Measurements from ENCODE around the gene SYT9. TPM values are rescaled to one million over a fixed set of nuclear protein-coding genes. Genes with fewer than 3 reads are reported as not detected.

SYT9 gene, protein sequence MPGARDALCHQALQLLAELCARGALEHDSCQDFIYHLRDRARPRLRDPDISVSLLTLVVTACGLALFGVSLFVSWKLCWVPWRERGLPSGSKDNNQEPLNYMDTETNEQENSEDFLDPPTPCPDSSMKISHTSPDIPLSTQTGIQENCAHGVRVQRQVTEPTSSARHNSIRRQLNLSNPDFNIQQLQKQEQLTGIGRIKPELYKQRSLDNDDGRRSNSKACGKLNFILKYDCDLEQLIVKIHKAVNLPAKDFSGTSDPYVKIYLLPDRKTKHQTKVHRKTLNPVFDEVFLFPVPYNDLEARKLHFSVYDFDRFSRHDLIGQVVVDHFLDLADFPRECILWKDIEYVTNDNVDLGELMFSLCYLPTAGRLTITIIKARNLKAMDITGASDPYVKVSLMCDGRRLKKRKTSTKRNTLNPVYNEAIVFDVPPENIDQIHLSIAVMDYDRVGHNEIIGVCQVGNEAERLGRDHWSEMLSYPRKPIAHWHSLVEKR
- total RNA-seq = 0.22 and 0.27 TPM in 2 replicates

DNA sequence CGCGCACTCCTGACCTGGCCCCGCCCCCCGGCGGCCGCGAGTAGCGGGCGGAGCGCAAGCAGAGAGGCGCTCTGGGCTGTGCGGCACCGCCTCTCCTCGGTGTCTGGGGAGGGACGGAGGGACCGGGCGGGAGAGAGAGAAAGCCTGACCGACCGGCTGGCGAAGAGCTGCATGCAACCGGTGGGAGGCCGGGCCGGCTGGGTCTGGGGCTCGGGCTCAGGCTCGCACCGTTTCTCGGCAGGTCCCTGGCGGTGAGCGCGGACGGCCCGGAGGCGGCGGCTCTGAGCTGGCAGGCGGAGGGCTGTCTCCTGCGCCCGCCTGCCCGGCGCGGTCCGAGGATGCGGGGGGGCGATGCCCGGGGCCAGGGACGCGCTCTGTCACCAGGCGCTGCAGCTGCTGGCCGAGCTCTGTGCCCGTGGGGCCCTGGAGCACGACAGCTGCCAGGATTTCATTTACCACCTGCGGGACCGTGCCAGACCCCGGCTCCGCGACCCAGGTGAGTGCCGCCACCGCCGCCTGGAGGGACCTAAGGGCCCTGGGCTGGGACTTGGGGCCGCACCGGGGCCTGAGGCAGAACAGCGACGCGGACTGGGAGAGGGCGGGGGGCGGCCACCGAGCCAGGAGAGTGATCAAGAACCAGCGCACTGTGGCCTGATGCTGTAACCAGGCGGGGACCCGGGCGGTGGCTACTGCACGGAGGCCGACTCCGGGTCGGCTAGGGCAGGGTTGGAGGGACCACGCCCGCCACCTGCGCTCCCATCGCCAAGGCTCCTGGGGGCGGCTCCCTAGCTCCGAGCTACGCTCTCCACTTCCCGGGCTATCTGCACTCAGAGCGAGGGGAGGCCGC is at the start of gene SYT9:
SYT9 (plus strand) TSS at position 69 of the 847 bp plus-strand sequence; CDS start at position 352, 283 bp downstream.

DNA sequence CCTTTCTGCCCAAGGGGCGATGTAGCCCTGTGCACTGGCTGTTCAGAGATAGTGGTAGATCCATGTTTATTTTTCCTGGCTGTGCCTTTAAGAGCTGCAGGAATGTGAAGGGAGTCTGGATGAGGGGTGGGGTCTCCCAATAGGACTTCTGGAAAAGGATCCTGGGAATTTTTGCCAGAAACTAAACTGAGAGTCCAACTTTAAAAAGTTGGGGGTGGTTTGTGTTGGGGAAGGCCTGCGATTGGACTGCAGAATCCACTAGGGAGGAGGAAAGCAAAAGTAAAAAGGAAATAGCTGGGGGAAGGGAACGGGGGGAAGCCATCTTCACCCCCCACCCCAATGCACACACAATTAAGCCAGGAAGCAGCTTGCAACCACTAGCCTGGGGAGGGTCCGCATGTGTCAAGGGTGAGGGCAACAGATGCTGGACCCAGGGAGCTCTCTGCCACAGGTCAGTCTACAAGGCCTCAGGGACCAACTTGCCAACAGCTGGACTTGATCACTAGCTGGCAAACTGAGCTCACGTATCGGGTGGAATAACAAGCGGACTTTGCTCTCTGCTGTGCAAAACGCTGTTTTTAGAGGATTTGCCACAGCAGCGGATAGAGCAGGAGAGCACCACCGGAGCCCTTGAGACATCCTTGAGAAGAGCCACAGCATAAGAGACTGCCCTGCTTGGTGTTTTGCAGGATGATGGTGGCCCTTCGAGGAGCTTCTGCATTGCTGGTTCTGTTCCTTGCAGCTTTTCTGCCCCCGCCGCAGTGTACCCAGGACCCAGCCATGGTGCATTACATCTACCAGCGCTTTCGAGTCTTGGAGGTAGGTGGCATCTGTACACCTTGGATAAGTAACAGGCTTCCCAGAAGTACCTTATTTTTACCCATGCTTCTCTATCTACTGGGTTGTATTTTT is 233.7 kb downstream of the SYT9 start, which contains the start of gene OLFML1:
OLFML1 (plus strand) TSS at position 321 of the 912 bp plus-strand sequence; CDS start at position 691, 370 bp downstream.

DNA sequence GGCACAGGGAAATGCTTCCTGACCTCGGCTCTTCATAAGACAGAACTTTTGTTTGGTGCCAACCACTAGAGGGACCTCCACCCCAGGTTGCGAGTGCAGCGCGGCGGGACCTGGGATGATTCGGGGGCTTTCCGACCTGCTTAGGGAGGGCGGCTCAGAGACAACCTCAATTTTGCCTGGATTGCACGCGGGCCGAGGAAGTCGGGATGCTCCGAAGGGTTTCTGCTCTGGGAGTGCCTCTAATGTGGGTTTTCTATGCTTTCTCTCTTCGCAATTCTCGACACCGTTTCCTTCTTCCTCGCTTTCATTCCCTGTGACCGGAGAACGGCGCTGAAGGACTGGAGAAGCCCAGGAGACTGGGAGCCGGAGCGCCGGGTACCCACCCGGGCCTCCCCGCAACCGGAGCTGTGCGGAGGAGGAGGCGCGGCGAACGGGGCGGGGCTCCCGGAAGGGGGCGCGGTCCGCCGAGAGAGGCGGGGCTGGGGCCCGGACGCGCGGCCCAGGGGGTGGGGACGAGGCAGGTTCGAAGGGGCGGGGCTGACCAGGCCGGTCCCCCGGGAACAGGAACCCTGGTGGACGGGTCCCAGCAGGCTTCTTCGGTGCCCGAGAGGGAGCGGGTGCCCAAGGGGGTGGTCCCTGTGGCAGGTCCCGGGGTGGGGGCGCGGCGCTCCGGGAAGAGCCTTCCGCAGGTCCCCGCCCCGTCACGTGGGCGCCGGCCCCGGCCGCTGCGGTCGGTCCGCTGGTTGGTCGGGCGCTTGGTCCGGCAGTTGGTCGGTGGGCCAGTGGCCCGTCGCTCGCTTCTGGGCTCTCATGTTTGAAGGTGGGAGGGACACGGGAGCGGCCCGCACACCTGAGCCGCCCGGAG is 261.8 kb downstream of the SYT9 start, which contains the start of gene PPFIBP2:
PPFIBP2 (plus strand) TSS at position 766 of the 865 bp plus-strand sequence. CDS start 35,477 bp downstream, outside the sequence.

Small RNAs within 50 kb of the gene (small RNA-seq; reads per million reads assigned to genes)
- not detected for gene MIR302E

Other genes with a start within 250 kb of the SYT9 start
- 1.9 and 2.0 TPM in 2 replicates for gene ZNF214, start 231.6 kb upstream of the SYT9 start, total RNA-seq
- gene NLRP14, start 231.4 kb upstream of the SYT9 start, total RNA-seq = 0.07 and 0.53 TPM in 2 replicates
- gene RBMXL2, start 162.9 kb upstream of the SYT9 start, total RNA-seq = 0.40 TPM in 1 of 2 replicates, not detected in the other
- not detected in 2 replicates for gene OLFML1, start 233.6 kb downstream of the SYT9 start, total RNA-seq

All from thoracic aorta endothelial cell (primary cell).